ENCODE data around the gene HPF1.

- no peak for TF ChIP-seq NFYB (CRISPR knock-in tag; conservative IDR thresholded peaks at IDR 0.05; ENCODE audit: low read depth)
- TF ChIP-seq CTCF (IDR thresholded peaks at IDR 0.05), result no peak
- no peak for TF ChIP-seq MLX (CRISPR knock-in tag; IDR thresholded peaks at IDR 0.05)
- TF ChIP-seq ZNF138 (CRISPR knock-in tag; conservative IDR thresholded peaks at IDR 0.05), result no peak
- no peak for TF ChIP-seq USF2 (CRISPR knock-in tag; IDR thresholded peaks at IDR 0.05)
These were observed 68.1 kb downstream of the HPF1 start for GRCh38 chr4:169689681-169690080.
